ENCODE results near the gene TRPC4AP. TPM values are rescaled to one million over a fixed set of nuclear protein-coding genes. Genes with fewer than 3 reads are reported as not detected.

TRPC4AP gene
- total RNA-seq, 1 donor: 98.8 TPM

DNA sequence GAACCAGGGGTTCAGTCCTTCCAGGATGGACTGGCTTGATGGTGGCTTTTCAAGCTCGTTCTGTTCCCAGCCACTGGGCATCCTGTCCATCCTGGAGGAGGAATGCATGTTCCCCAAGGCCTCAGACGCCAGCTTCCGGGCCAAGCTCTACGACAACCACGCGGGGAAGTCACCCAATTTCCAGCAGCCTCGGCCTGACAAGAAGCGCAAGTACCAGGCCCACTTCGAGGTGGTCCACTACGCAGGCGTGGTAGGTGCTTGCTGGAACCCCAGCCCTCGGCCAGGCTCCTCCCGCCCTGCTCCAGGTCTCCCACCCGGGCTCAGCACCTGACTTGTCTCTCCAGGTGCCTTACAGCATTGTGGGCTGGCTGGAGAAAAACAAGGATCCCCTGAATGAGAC, 102.9 kb downstream of the TRPC4AP start:
- no peaks in the 10 kb centered on the region for H3K9me3 ChIP-seq (ENCODE audit: low read depth, low read length)
- no peak overlapping the region for H3K4me2 ChIP-seq (ENCODE audit: insufficient read depth, low read length)
- DNase-seq (ENCODE audit: insufficient read length, low spot score, missing footprints): peak; percentile 79
- TF ChIP-seq, protein P1, sequence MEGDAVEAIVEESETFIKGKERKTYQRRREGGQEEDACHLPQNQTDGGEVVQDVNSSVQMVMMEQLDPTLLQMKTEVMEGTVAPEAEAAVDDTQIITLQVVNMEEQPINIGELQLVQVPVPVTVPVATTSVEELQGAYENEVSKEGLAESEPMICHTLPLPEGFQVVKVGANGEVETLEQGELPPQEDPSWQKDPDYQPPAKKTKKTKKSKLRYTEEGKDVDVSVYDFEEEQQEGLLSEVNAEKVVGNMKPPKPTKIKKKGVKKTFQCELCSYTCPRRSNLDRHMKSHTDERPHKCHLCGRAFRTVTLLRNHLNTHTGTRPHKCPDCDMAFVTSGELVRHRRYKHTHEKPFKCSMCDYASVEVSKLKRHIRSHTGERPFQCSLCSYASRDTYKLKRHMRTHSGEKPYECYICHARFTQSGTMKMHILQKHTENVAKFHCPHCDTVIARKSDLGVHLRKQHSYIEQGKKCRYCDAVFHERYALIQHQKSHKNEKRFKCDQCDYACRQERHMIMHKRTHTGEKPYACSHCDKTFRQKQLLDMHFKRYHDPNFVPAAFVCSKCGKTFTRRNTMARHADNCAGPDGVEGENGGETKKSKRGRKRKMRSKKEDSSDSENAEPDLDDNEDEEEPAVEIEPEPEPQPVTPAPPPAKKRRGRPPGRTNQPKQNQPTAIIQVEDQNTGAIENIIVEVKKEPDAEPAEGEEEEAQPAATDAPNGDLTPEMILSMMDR (IDR thresholded peaks at IDR 0.05; ENCODE audit: extremely low read depth, low read depth, low read length): no peak
- no peak overlapping the region for H2AFZ ChIP-seq (ENCODE audit: low read length)
- H3K4me3 ChIP-seq (ENCODE audit: insufficient read depth, low read length): no peak overlapping the region
- peaks cover 16% of the 10 kb centered on the region for H3K27me3 ChIP-seq (ENCODE audit: insufficient read depth, low read length)
- H4K20me1 ChIP-seq (ENCODE audit: insufficient read depth, low read length): no peaks in the 10 kb centered on the region
- H3K36me3 ChIP-seq (ENCODE audit: insufficient read depth, low read length): peaks cover 4% of the 10 kb centered on the region
- H3K27ac ChIP-seq (ENCODE audit: low read depth, low read length): no peak overlapping the region
- H3K79me2 ChIP-seq (ENCODE audit: insufficient read depth, low read length): no peaks in the 10 kb centered on the region
- H3K4me1 ChIP-seq (ENCODE audit: insufficient read depth, low read length): no peaks in the 10 kb centered on the region

DNA sequence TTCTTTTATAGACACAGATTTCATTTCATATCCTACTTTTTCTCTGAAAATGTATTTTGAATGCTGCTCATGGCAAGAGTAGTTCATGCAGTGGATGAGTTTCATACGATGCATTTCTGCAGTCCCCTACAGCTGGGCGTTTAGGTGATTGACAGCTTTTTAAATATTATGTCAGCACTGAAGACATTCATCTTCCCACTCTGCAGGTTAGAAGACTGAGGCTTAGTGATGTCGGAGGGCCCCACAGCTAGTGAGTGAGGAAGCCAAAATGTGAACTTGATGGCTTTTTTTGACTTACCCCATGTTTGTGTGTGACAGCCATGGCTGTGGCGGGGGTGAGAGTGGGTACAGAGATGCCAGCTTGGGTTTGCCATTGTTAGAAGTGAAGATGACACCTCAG, 103.5 kb downstream of the TRPC4AP start:
- no peak overlapping the region for H3K27ac ChIP-seq (ENCODE audit: low read depth, low read length)
- no peak overlapping the region for H3K4me3 ChIP-seq (ENCODE audit: insufficient read depth, low read length)
- peaks cover 21% of the 10 kb centered on the region for H3K27me3 ChIP-seq (ENCODE audit: insufficient read depth, low read length)
- H3K79me2 ChIP-seq (ENCODE audit: insufficient read depth, low read length): no peaks in the 10 kb centered on the region
- DNase-seq (ENCODE audit: insufficient read length, low spot score, missing footprints): no peak
- no peaks in the 10 kb centered on the region for H3K9me3 ChIP-seq (ENCODE audit: low read depth, low read length)
- H3K4me2 ChIP-seq (ENCODE audit: insufficient read depth, low read length): no peak overlapping the region
- H4K20me1 ChIP-seq (ENCODE audit: insufficient read depth, low read length): no peaks in the 10 kb centered on the region
- no peak overlapping the region for H2AFZ ChIP-seq (ENCODE audit: low read length)
- no peaks in the 10 kb centered on the region for H3K4me1 ChIP-seq (ENCODE audit: insufficient read depth, low read length)
- TF ChIP-seq, protein P1 (IDR thresholded peaks at IDR 0.05; ENCODE audit: extremely low read depth, low read depth, low read length): no peak
- H3K36me3 ChIP-seq (ENCODE audit: insufficient read depth, low read length): peaks cover 4% of the 10 kb centered on the region

- no peaks in the 10 kb centered on the region for H4K20me1 ChIP-seq (ENCODE audit: insufficient read depth, low read length)
- H2AFZ ChIP-seq (ENCODE audit: low read length): no peak overlapping the region
- H3K27me3 ChIP-seq (ENCODE audit: insufficient read depth, low read length): peaks cover 31% of the 10 kb centered on the region
- H3K4me1 ChIP-seq (ENCODE audit: insufficient read depth, low read length): no peaks in the 10 kb centered on the region
- H3K27ac ChIP-seq (ENCODE audit: low read depth, low read length): no peak overlapping the region
- DNase-seq (ENCODE audit: insufficient read length, low spot score, missing footprints): peak; percentile 74
- H3K4me2 ChIP-seq (ENCODE audit: insufficient read depth, low read length): no peak overlapping the region
- no peak overlapping the region for H3K4me3 ChIP-seq (ENCODE audit: insufficient read depth, low read length)
- H3K36me3 ChIP-seq (ENCODE audit: insufficient read depth, low read length): no peaks in the 10 kb centered on the region
- H3K9me3 ChIP-seq (ENCODE audit: low read depth, low read length): no peaks in the 10 kb centered on the region
- H3K79me2 ChIP-seq (ENCODE audit: insufficient read depth, low read length): no peaks in the 10 kb centered on the region
- TF ChIP-seq, protein P1 (IDR thresholded peaks at IDR 0.05; ENCODE audit: extremely low read depth, low read depth, low read length): no peak
Measured at GRCh38 chr20:34988191-34988540, 104.4 kb downstream of the TRPC4AP start.

DNA sequence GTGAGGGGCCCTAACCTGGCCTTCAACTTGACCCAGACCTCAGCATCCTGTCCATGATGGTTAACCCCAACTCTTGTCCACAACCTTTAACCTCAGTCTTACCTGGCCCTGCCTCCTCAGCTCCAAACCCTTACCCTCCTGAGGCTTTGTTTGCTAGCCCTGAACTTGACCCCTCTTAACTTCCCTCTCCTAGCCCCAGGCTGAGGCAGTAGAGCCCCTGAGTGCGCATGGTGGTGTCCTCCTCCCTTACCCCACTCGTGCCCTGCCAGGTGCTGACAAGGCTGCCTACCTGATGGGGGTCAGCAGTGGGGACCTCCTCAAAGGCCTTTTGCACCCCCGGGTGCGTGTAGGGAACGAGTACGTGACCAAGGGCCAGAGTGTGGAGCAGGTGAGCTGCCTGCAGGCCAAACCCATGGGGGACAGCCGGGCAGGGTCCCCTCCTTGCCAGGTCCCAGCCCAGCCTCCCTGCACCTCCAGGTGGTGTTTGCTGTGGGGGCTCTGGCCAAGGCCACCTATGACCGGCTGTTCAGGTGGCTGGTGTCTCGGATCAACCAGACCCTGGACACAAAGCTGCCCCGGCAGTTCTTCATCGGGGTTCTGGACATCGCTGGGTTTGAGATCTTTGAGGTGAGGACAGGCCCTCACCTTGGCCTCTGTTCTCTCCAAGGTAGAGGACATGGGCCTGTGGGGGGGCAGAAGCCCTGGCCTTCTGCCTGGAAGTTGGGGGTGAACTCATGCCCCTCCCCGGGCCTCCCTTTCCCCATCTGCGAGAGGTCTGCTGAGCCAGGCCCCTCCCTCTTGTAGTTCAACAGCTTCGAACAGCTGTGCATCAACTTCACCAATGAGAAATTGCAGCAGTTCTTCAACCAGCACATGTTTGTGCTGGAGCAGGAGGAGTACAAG, 105.1 kb downstream of the TRPC4AP start:
- Histone ChIP-seq H3K36me3 (ENCODE audit: insufficient read depth, low read length) (no peaks in the 10 kb centered on the region), H3K9me3 (ENCODE audit: low read depth, low read length) (no peaks in the 10 kb centered on the region), H3K4me2 (ENCODE audit: insufficient read depth, low read length) (no peak overlapping the region), H3K79me2 (ENCODE audit: insufficient read depth, low read length) (no peaks in the 10 kb centered on the region), H4K20me1 (ENCODE audit: insufficient read depth, low read length) (no peaks in the 10 kb centered on the region), H3K4me3 (ENCODE audit: insufficient read depth, low read length) (no peak overlapping the region), H3K4me1 (ENCODE audit: insufficient read depth, low read length) (no peaks in the 10 kb centered on the region), H2AFZ (ENCODE audit: low read length) (no peak overlapping the region), H3K27ac (ENCODE audit: low read depth, low read length) (no peak overlapping the region), H3K27me3 (ENCODE audit: insufficient read depth, low read length) (peaks cover 36% of the 10 kb centered on the region)
- peak; percentile 52 for DNase-seq (ENCODE audit: insufficient read length, low spot score, missing footprints)
- TF ChIP-seq, protein P1 (IDR thresholded peaks at IDR 0.05; ENCODE audit: extremely low read depth, low read depth, low read length): no peak

Data from osteoblast (primary cell).